DOHH2 (cell line): ENCODE results near the gene SMCHD1.

Experiments
- EZH2phosphoT487 ChIP-seq: fragments of 200-600 bp; sonication (generic); IDR thresholded peaks from 2 replicates; pipeline ENCODE4 v1.6.1; 2017; ENCODE audit warnings: borderline replicate concordance, mild to moderate bottlenecking, antibody characterized with exemption, low read length, moderate library complexity, mixed read lengths
- TF ChIP-seq, protein P1 (sequence below): fragments of 200-600 bp; sonication (generic); IDR thresholded peaks from one replicate; pipeline ENCODE4 v1.5.1; 2014; ENCODE audit warnings: antibody characterized with exemption, mild to moderate bottlenecking, low read depth, low read length; ENCODE audit not compliant: poor library complexity, severe bottlenecking

DNA sequence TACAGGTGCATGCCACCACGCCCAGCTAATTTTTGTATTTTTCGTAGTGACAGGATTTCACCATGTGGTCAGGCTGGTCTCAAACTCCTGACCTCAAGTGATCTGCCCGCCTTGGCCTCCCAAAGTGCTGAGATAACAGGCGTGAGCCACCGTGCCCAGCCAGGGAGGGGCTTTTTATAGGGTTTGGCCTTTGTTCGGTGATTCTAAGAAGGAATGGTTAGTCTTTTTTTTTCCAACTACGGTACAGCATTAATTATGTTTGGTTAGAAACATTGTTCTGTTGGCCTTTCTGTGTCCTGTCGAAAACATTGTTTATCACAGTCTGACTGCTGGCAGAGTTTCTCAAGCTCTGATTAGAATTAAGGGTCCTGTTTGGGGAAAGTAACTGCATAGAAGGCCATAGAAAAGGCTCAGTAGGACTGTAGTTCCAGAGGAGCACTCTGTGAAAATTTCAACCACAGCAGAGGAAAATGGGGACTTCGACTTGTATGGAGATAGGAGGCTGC is 19.3 kb upstream of the SMCHD1 start:
- TF ChIP-seq, protein P1, sequence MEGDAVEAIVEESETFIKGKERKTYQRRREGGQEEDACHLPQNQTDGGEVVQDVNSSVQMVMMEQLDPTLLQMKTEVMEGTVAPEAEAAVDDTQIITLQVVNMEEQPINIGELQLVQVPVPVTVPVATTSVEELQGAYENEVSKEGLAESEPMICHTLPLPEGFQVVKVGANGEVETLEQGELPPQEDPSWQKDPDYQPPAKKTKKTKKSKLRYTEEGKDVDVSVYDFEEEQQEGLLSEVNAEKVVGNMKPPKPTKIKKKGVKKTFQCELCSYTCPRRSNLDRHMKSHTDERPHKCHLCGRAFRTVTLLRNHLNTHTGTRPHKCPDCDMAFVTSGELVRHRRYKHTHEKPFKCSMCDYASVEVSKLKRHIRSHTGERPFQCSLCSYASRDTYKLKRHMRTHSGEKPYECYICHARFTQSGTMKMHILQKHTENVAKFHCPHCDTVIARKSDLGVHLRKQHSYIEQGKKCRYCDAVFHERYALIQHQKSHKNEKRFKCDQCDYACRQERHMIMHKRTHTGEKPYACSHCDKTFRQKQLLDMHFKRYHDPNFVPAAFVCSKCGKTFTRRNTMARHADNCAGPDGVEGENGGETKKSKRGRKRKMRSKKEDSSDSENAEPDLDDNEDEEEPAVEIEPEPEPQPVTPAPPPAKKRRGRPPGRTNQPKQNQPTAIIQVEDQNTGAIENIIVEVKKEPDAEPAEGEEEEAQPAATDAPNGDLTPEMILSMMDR: no peak
- TF ChIP-seq EZH2phosphoT487: no peak
